HG03520 (cell line): Measurements from ENCODE around the gene CD320.
"Not testable (repeated sequence)": the region's sequence is repeated elsewhere in the genome, so short reads cannot be mapped to it uniquely, and the experiment has no call there.

ENCODE experiments used
- ATAC-seq: cut with Tn5 transposase; IDR thresholded peaks from one replicate; pipeline ENCODE4 v1.9.1; 2021; ENCODE audit warnings: mild to moderate bottlenecking, moderate library complexity; ENCODE audit not compliant: unreplicated experiment

Gene CD320

DNA sequence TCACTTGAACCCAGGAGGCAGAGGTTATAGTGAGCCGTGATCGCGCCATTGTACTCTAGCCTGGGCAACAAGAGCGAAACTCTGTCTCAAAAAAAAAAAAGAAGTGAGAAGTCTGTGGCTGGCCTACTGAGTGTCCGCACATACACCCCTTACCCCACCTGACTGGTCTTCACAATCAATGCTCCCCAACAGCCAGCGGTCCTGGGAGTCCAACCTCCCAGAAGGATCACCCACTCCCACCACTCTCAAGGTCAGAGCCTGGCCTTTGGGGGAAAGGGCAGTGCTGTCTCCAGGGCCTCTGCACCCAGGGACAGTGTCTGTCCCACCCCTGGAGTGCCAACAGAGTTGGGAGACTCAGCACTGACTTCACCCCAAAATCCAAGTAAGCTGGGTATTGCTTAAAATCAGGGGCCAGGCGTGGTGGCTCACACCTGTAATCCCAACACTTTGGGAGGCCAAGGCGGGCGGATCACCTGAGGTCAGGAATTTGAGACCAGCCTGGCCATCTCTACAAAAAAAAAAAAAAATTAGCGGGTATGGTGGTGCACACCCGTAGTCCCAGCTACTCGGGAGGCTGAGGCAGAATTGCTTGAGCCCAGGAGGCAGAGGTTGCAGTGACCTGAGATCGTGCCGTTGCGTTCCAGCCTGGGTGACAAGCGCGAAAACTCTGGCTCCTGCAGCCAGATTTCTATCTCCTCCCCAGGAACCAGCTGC lies 2.3 kb upstream of the CD320 start:
- ATAC-seq: no peak

DNA sequence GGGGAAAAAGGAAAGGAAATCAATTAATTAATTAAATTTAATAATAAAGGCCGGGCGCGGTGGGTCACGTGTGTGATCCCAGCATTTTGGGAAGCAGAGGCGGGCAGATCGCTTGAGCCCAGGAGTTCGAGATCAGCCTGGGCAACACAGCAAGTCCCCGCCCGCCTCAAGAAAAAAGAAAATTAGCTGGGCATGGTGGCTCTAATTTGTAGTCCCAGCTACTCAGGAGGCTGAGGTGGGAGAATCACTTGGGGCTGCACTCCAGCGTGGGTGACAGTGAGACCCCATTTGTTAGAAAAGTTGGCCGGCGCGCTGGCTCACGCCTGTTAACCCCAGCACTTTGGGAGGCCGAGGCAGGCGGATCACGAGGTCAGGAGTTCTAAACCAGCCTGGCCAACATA lies 733 bp upstream of the CD320 start:
- ATAC-seq: no peak

DNA sequence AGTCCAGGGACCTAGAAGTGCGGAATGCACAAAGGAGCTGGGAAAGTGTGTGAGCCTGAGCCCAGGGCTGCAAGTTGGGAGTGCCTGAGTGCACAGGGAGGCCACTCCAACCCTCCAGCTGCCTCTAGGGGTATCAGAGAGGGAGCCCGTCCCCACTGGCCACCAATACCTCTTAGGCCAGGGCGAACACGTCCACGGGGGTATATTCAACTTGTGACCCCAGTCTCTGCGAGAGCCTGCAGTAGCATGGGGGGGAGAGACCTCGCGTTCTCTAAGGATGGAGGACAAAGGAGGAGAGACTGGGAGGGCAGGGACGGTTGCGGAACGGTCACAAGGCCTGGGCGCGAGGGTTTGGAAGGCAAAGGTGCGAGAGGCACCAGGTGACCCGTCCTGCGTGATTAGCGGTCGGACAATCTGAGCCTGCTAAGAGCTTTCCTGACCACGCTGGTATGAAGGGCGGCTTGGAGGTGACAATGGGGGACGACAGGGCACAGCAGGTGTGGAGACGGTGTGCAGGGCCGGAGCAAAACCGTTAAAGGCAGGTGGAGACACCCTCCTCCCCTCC lies 676 bp downstream of the CD320 start:
- ATAC-seq: no peak

DNA sequence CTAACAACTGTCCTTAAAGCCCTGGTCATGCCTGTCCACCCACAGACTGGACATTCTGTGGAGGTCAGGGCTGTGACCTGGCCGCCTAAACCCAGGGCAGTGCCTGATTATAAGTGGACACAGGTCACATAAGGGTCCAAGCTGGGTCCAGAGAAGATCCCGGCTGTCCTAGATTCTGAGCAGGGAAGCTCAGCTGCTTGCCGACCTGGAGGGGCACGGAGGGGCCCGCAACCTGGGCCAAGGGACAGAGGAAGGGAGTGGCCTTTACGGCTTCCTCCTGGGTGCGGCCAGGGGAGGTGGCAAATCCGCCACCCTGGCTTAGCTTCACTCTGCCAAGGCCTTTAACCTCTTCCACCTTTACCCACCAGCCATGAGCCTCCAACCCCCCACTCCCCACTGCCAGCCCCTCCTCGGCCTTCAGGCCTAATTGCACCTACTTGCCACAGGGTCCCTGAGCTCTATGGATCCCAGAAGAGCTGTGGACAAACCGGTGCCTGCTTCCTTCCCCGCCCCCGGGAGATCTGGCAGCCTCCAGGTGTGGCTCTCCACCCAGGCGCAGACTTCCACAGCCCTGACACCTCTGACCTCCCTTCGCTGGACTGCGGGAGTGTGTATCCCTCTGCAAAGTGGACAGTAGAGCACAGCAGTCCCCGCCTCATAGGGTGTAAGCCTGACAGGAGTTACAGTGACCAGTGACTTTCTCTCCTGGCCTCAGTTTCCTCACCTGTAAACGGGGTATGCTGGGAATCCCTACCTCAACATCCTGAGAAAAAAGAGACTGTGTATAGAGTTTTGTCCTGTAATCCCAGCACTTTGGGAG lies 1.7 kb downstream of the CD320 start:
- no peak for ATAC-seq

- no peak for ATAC-seq
These were observed 2.4 kb downstream of the CD320 start for GRCh38 chr19:8305798-8306197.

GRCh38 chr19:8304841-8305621 lies 3.1 kb downstream of the CD320 start:
- no peak for ATAC-seq

- ATAC-seq: no peak
These were observed 5.4 kb downstream of the CD320 start for GRCh38 chr19:8302734-8303133.

- ATAC-seq: no peak
These were observed 5.8 kb downstream of the CD320 start for GRCh38 chr19:8302357-8302691.

DNA sequence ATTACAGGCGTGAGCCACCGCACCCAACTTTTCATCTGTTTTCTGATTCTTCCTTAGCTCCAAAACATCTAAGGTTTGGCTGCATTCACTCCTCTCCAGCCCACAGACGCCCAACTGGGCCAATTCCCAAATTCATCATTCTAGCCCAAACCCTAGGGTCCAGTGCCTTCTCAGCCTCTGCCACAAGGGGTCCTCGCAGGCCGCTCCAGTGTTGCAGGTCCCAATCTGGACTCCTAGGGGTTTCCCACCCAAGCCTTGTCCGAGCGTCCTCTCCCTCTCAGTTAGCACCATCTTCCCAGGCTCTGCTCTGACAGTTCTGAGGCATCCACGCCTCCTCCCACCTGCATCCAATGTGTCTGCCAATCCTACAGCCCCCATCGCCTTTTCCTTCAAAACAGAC lies 16.8 kb downstream of the CD320 start:
- not testable (repeated sequence) for ATAC-seq

- not testable (repeated sequence) for ATAC-seq
These were observed 31.6 kb downstream of the CD320 start for GRCh38 chr19:8276508-8276907.

DNA sequence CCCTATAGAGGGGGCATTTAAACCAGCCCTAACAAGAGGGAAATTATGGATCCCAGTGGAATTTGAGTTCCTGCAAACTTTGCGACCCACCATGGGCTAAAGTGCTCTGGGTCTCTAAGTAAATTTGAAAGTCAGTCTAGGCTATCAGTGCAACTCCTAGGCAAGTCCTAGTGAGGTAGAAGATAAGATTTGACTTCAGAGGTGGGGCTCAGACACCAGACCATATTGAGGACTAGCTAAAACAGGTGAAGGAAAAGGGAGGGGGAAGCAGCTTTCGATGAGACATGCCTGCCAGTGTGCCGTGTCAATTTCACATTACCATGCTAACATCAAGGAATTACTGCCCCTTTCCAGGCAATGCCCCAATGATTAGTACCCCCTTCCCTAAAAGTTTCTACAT lies 38.4 kb downstream of the CD320 start:
- ATAC-seq: no peak

GRCh38 chr19:8265872-8266271 lies 42.3 kb downstream of the CD320 start:
- ATAC-seq: no peak

DNA sequence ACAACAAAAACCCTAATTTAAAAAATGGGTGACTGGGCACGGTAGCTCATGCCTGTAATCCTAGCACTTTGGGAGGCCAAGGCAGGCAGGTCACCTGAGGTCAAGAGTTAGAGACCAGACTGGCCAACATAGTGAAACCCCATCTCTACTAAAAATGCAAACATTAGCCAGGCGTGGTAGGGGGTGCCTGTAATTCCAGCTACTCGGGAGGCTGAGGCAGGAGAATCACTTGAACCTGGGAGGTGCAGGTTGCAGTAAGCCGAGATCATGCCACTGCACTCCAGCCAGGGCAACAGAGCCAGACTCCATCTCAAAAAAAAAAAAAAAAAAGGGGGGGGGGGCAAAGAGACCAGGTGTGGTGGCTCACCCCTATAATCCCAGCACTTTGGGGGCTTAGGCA lies 43.9 kb downstream of the CD320 start:
- ATAC-seq: not testable (repeated sequence)

DNA sequence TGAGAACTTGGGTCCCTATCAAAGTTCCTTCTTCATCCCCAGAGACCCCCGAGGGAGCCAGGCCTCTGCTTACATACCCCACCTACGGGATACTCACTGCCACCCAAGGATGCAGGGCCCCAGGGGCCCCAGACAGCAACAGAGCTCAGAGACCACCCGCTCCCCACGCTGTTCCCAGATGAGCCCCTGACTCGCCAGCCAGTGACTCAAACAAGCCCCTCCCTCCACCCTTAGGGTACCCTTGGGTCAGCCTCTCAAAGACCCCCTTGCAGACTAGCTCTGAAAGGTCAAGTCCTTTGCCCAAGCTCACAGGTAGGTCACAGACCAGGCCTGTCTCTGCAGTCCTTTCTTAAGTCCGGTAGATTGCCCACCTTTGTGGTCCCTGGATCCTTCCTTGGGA lies 45.7 kb downstream of the CD320 start:
- no peak for ATAC-seq

DNA sequence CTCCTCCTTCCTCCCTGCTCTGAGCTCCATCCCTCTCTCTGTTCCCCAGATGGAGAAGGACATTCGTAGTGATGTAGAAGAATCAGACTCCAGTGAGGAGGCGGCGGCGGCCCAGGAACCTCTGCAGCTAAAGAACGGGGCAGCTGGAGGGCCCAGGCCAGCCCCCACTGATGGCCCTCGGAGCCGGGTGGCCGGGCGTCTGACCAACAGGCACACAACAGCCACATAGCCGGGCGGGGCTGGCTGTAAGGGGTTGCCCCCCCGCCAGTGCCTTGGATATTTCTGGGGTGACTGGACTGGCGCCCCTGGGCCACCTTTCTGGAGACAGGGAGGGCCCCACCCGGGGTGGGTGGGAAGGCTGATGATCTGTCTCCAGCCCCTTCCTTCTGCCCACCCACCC lies 46.3 kb downstream of the CD320 start:
- ATAC-seq: no peak

DNA sequence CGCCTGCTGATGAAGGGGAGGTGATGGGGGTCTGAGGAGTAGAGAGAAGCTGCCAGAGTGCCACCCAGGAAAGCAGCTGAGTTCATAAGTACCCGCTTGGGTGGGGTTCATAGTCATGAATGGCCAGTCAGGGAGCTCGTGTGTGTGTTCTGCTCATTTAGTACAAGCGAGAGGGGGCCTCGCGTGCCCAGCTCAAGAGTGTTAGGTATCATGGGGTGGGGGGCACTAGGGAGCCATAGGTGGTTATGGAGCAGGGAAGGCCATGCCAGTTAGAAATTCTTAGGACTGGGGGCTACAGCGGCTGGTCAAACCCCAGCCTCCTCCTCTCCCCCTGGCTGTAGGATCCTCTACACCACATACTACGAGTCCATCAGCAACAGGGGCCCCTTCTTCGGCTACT lies 46.8 kb downstream of the CD320 start:
- ATAC-seq: no peak

GRCh38 chr19:8259922-8260247 lies 48.3 kb downstream of the CD320 start:
- no peak for ATAC-seq

- ATAC-seq: no peak
These were observed 48.8 kb downstream of the CD320 start for GRCh38 chr19:8259142-8259921.

DNA sequence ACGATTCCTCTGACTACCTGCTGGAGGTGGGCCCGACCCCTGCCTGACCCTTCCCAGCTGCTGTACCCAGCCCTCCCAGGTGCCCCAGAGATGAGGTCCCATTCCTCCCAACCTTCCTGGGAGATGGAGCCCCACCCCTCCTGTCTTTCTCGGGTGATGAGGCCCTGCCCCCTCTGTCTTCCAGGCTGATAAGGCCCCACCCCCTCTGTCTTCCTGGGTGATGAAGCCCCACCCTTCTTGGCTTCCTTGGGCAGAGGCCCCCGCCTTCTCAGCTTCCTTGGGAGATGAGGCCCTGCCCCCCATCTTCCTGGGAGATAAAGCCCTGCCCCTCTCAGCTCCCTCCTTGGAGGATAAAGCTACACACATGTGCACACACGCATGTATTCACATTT lies 51.1 kb downstream of the CD320 start:
- no peak for ATAC-seq

- no peak for ATAC-seq
These were observed 51.7 kb downstream of the CD320 start for GRCh38 chr19:8256276-8257051.
